Colonic mucosa (tissue), 4 donors: ENCODE data around the gene SIDT1. TPM values are rescaled to one million over a fixed set of nuclear protein-coding genes. Genes with fewer than 3 reads are reported as not detected.

Source experiments
- DNase-seq: peaks from one replicate; pipeline ENCODE4 v3.0.0-alpha.2; 2020
- H3K27ac ChIP-seq: fragments of 200-600 bp; one replicate; pipeline ENCODE4 v1.8.0; 2021
- H3K27me3 ChIP-seq: fragments of 200-600 bp; one replicate; pipeline ENCODE4 v1.8.0; 2021
- H3K36me3 ChIP-seq: fragments of 200-600 bp; one replicate; pipeline ENCODE4 v1.8.0; 2021
- H3K4me1 ChIP-seq: fragments of 200-600 bp; one replicate; pipeline ENCODE4 v1.8.0; 2021; ENCODE audit warnings: mild to moderate bottlenecking
- H3K4me3 ChIP-seq: fragments of 200-600 bp; one replicate; pipeline ENCODE4 v1.8.0; 2021
- H3K9ac ChIP-seq, 2 donors: one replicate each; pipeline ENCODE4 v1.7.0; 2013; ENCODE audit warnings: control low read depth in 2 of 2, low read depth in 2 of 2, low read length in 2 of 2
- H3K9me3 ChIP-seq: fragments of 200-600 bp; one replicate; pipeline ENCODE4 v1.8.0; 2021
- intact Hi-C: fragments of 100-400 bp; cut with DNase I; formaldehyde crosslinking; loops from one replicate; pipeline ENCODE4 v1.14.1; 2022
- total RNA-seq, 2 donors: library from RNA; stranded (reverse); fragmentation: NEBNext Ultra II Directional in 1 of 2; extraction: Animal tissue kit (Norgen Biotek cat#: 25700) in 1 of 2; gene quantifications; one replicate each; pipeline ENCODE4 v1.2.1, GENCODE V29; 2021
- TF ChIP-seq, protein P1 (sequence below): fragments of 200-600 bp; IDR thresholded peaks from one replicate; pipeline ENCODE4 v1.8.0; 2022; ENCODE audit warnings: antibody characterized with exemption, mild to moderate bottlenecking
- donor health status: healthy.
- donor health status: DM: no; HTN: no; CAD: no.
- donor health status: DM: no; HTN: no; CAD: no.

The SIDT1 gene
- total RNA-seq, 2 donors from 2014 or later, result 35.9 to 42.1 TPM

DNA sequence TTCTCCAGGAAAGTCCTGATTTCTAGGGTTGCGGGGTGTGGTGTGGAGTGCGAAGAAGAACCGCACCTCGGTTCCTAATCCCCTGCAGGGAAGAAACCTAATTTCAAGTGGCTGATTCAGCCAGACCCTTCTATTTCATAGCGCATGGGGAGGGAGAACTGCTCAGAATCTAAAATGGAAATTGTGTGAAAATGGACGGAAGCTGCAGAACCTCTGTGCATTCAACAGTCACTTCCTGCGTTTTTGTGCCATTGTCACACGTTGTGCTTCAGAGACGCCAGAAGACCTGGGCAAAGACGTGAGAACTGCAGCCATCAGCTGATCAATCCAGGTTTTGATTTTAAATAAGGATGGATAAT lies 1.2 kb downstream of the SIDT1 start:
- Histone ChIP-seq H3K27ac (peak overlapping the region; percentile 84), H3K36me3 (no peaks in the 10 kb centered on the region), H3K27me3 (no peaks in the 10 kb centered on the region), H3K9me3 (no peaks in the 10 kb centered on the region), H3K4me3 (peak overlapping the region; percentile 61), H3K9ac (peak overlapping the region; percentile 84 to 96), H3K4me1 (peaks cover 3% of the 10 kb centered on the region)
- intact Hi-C loops, result no loop called here
- TF ChIP-seq, protein P1, sequence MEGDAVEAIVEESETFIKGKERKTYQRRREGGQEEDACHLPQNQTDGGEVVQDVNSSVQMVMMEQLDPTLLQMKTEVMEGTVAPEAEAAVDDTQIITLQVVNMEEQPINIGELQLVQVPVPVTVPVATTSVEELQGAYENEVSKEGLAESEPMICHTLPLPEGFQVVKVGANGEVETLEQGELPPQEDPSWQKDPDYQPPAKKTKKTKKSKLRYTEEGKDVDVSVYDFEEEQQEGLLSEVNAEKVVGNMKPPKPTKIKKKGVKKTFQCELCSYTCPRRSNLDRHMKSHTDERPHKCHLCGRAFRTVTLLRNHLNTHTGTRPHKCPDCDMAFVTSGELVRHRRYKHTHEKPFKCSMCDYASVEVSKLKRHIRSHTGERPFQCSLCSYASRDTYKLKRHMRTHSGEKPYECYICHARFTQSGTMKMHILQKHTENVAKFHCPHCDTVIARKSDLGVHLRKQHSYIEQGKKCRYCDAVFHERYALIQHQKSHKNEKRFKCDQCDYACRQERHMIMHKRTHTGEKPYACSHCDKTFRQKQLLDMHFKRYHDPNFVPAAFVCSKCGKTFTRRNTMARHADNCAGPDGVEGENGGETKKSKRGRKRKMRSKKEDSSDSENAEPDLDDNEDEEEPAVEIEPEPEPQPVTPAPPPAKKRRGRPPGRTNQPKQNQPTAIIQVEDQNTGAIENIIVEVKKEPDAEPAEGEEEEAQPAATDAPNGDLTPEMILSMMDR, result no peak
- DNase-seq, result no peak

DNA sequence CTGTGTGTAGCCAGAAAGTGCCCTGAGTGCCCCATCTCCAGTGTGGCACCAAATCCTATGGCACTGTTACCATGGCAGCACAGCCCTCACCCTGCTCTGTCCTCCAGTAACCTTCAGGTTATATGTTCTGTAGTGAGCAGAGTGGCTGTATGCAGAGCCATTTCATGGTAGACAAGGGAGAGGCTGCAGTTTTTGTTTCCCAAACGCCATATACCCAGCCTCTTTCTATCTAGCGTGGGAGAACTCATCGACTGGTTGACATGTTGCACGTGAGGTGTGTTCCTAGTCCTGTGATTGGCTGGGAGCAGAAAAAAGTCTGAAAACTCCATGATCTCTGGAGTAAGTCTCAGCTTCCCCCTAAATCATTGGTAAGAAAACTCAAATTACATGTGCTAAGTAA lies 2.0 kb downstream of the SIDT1 start:
- Histone ChIP-seq H3K36me3 (no peaks in the 10 kb centered on the region), H3K4me1 (peaks cover 3% of the 10 kb centered on the region), H3K9ac (peak overlapping the region in 1 of 2 donors; percentile 6), H3K27ac (no peak overlapping the region), H3K9me3 (no peaks in the 10 kb centered on the region), H3K4me3 (peak overlapping the region; percentile 61), H3K27me3 (no peaks in the 10 kb centered on the region)
- TF ChIP-seq, protein P1, result no peak
- intact Hi-C loops, result no loop called here
- DNase-seq, result no peak

DNA sequence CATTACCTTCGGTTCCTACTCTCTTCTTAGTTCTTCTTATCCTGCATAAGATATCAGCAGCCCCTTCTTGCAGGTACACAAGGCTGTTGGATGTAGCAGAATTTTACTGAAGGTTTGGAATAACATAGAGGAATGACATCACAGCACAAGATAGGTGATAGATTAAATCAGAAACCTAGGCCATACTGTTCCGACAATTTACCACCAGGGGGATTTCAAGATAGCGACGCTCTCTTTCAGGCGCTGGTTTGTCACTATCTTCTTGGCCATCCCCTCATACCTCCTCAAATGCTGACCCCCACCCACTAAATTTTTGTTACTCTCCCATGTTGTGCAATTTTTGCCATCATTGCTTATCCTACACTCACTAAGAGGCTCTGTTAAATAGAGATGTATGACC lies 3.5 kb downstream of the SIDT1 start:
- Histone ChIP-seq H3K27ac (peak overlapping the region; percentile 67), H3K9ac (peak overlapping the region in 1 of 2 donors; percentile 3)
- intact Hi-C loops, result no loop called here

GRCh38 chr3:113536627-113537101 lies 4.3 kb downstream of the SIDT1 start:
- TF ChIP-seq, protein P1, result no peak
- intact Hi-C loops, result no loop called here
- Histone ChIP-seq H3K36me3 (no peaks in the 10 kb centered on the region), H3K9me3 (no peaks in the 10 kb centered on the region), H3K4me1 (peaks cover 3% of the 10 kb centered on the region), H3K27me3 (no peaks in the 10 kb centered on the region), H3K4me3 (no peak overlapping the region), H3K27ac (peak overlapping the region; percentile 67), H3K9ac (peak overlapping the region in 1 of 2 donors; percentile 22)
- peak; percentile 70 for DNase-seq

More for the DNA sequence above, 3.5 kb downstream of the SIDT1 start:
- TF ChIP-seq, protein P1, result no peak
- no peak for DNase-seq
- H3K4me1 ChIP-seq, result peaks cover 3% of the 10 kb centered on the region
- H3K36me3 ChIP-seq, result no peaks in the 10 kb centered on the region
- no peak overlapping the region for H3K4me3 ChIP-seq
- H3K9me3 ChIP-seq, result no peaks in the 10 kb centered on the region
- H3K27me3 ChIP-seq, result no peaks in the 10 kb centered on the region

- intact Hi-C loops, result no loop called here
- TF ChIP-seq, protein P1, result no peak
- H3K27me3 ChIP-seq, result no peaks in the 10 kb centered on the region
- peak overlapping the region; percentile 67 for H3K27ac ChIP-seq
- no peak overlapping the region for H3K9ac ChIP-seq
- H3K4me1 ChIP-seq, result peaks cover 3% of the 10 kb centered on the region
- no peak overlapping the region for H3K4me3 ChIP-seq
- no peaks in the 10 kb centered on the region for H3K9me3 ChIP-seq
- H3K36me3 ChIP-seq, result no peaks in the 10 kb centered on the region
- DNase-seq, result no peak
These were observed 4.8 kb downstream of the SIDT1 start for GRCh38 chr3:113537155-113537554.
